8988T (cell line): ENCODE data around the gene DIS3L2.

Source experiments
- DNase-seq: peaks from one replicate; pipeline ENCODE4 v3.0.0; 2011

The DIS3L2 gene

GRCh38 chr2:232235716-232236115, 274.2 kb downstream of the DIS3L2 start:
- no peak for DNase-seq

- DNase-seq, result no peak
Observed at GRCh38 chr2:232236200-232236599, 274.7 kb downstream of the DIS3L2 start.

- DNase-seq, result no peak
Observed at GRCh38 chr2:232237464-232237863, 276.0 kb downstream of the DIS3L2 start.

GRCh38 chr2:232238108-232238507, 276.6 kb downstream of the DIS3L2 start:
- no peak for DNase-seq

- DNase-seq, result no peak
Observed at GRCh38 chr2:232238596-232238995, 277.1 kb downstream of the DIS3L2 start.

- DNase-seq, result no peak
Observed at GRCh38 chr2:232239951-232240681, 278.6 kb downstream of the DIS3L2 start.

- no peak for DNase-seq
Observed at GRCh38 chr2:232240906-232241305, 279.4 kb downstream of the DIS3L2 start.

GRCh38 chr2:232242316-232242715, 280.8 kb downstream of the DIS3L2 start:
- DNase-seq, result no peak

GRCh38 chr2:232245111-232245510, 283.6 kb downstream of the DIS3L2 start:
- no peak for DNase-seq

GRCh38 chr2:232246245-232246644, 284.7 kb downstream of the DIS3L2 start:
- no peak for DNase-seq

GRCh38 chr2:232249096-232249495, 287.6 kb downstream of the DIS3L2 start:
- DNase-seq, result no peak

GRCh38 chr2:232250246-232251175, 289.0 kb downstream of the DIS3L2 start:
- no peak for DNase-seq

- no peak for DNase-seq
Observed at GRCh38 chr2:232255033-232255432, 293.5 kb downstream of the DIS3L2 start.

GRCh38 chr2:232260075-232260474, 298.6 kb downstream of the DIS3L2 start:
- peak; percentile 15 for DNase-seq

- DNase-seq, result no peak
Observed at GRCh38 chr2:232261776-232262175, 300.3 kb downstream of the DIS3L2 start.

GRCh38 chr2:232263295-232263694, 301.8 kb downstream of the DIS3L2 start:
- no peak for DNase-seq

GRCh38 chr2:232264081-232264480, 302.6 kb downstream of the DIS3L2 start:
- no peak for DNase-seq

- no peak for DNase-seq
Observed at GRCh38 chr2:232265329-232265728, 303.8 kb downstream of the DIS3L2 start.

- no peak for DNase-seq
Observed at GRCh38 chr2:232268636-232269165, 307.2 kb downstream of the DIS3L2 start.

GRCh38 chr2:232269867-232270266, 308.4 kb downstream of the DIS3L2 start:
- no peak for DNase-seq

- DNase-seq, result no peak
Observed at GRCh38 chr2:232273903-232274643, 312.6 kb downstream of the DIS3L2 start.

- DNase-seq, result no peak
Observed at GRCh38 chr2:232275670-232276069, 314.2 kb downstream of the DIS3L2 start.
